ENCODE measurements around the gene SRC.

Gene SRC

GRCh38 chr20:37397954-37398749, 52.2 kb downstream of the SRC start:
- DNase-seq, result no peak

- DNase-seq, result no peak
Measured at GRCh38 chr20:37398750-37399621, 53.0 kb downstream of the SRC start.

DNA sequence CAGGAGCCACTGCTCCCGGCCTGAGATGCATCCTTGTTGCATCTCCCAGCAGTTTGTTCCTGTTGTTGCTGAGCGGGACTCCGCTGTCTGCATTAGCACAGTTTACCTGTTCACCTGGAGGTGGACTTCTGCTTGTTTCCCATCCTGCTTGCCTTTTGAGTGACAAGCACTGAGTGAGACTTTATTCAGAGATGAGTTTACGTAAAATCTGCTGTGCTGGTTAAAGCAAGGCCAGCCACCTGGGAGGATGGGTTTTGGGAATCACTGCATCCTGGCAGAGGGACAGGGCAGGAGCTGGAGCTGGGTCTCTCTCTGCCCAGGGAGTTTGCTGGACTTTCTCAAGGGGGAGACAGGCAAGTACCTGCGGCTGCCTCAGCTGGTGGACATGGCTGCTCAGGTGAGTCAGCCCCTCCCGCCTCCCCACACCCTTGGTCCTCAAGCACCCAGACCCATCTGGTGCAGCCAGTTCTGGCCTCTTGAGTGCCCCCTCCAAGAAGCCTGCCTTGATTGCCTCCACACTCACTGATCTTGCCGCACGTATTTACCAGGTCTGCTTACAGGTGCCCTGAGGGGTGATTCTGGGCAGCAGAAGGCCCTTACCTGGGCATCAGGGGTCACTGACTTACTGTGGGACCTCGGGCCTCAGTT, 55.5 kb downstream of the SRC start:
- DNase-seq, result no peak

DNA sequence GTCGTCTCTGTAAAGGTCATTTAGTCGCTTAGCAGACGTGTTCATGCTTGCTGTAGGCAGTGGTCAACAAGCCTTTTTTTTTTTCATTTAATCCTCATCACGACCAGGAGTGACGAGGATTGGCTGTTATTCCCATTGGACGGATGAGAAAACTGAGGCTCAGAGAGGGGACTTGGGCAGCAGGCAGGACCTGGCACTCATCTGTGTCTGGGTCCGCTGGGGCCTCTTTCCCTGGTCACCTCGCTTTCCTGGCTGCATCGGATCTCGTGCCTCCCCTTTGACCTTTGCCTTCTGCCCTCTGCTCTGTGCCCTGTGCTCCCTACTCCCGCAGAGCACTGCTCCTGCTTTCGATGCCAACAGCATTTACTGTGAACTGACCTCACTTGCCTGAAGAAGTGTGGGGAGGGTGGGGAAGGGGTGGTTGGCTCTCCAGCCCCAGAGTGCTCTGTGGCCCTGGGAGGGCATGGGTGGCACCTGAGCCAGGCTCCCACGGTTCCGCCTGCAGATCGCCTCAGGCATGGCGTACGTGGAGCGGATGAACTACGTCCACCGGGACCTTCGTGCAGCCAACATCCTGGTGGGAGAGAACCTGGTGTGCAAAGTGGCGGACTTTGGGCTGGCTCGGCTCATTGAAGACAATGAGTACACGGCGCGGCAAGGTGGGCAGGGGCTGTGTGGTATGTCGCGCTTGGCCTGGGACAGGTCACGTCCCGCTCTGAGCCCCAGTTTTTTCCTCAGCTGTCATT, 56.2 kb downstream of the SRC start:
- DNase-seq, result no peak

DNA sequence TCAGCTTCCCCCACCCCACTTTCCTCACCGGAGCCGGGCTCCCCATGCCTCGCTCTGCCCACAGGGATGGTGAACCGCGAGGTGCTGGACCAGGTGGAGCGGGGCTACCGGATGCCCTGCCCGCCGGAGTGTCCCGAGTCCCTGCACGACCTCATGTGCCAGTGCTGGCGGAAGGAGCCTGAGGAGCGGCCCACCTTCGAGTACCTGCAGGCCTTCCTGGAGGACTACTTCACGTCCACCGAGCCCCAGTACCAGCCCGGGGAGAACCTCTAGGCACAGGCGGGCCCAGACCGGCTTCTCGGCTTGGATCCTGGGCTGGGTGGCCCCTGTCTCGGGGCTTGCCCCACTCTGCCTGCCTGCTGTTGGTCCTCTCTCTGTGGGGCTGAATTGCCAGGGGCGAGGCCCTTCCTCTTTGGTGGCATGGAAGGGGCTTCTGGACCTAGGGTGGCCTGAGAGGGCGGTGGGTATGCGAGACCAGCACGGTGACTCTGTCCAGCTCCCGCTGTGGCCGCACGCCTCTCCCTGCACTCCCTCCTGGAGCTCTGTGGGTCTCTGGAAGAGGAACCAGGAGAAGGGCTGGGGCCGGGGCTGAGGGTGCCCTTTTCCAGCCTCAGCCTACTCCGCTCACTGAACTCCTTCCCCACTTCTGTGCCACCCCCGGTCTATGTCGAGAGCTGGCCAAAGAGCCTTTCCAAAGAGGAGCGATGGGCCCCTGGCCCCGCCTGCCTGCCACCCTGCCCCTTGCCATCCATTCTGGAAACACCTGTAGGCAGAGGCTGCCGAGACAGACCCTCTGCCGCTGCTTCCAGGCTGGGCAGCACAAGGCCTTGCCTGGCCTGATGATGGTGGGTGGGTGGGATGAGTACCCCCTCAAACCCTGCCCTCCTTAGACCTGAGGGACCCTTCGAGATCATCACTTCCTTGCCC, 57.4 kb downstream of the SRC start:
- DNase-seq, result no peak

GRCh38 chr20:37404461-37404890, 58.5 kb downstream of the SRC start:
- DNase-seq, result no peak

GRCh38 chr20:37405351-37405897, 59.5 kb downstream of the SRC start:
- DNase-seq, result no peak

DNA sequence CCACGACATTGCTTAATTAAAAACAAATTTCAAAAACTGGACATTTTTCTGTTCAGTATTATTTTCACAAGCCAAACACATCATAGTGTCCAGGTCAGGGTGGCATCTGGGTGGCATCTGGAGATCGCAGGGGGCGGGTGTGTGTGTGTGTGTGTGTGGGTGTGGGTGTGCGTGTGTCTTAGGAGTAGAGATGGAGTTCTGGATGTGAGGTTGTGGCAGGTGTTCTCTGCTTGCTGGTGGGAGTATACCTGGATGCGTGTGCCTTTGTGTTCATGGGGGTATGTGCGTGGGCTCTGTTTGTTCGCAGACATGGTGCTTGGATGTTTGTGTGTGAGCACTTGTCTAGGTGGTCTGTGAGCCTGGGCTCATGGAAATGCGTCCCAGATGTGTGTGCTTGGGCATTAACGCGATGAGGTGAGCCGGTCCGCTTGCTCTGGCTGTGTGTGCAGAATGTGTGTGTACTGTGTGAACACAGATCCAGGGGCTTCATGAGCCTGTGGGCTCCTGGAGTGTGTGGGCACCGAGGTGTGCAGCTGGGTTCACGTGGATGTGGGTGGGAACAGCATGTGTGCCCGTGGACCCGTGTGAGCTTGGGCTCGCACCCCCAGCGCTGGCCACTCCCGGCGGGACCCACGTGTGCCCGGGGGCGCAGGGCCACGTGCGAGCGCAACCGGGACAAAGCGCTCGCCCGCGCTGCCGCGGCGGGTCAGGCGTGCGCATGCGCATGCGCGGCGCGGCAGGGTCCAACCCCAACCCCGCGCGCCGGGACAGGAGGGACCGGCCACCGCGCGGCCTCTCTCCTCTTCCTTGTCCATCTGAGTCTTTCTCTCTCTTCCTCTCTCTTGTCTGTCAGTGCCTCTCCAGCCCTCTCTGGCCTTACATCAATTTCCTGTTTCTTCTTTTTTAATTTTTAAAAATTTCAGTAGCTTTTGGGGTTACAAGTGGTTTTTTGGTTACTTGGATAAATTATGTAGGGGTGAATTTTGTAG, 60.4 kb downstream of the SRC start:
- no peak for DNase-seq

DNA sequence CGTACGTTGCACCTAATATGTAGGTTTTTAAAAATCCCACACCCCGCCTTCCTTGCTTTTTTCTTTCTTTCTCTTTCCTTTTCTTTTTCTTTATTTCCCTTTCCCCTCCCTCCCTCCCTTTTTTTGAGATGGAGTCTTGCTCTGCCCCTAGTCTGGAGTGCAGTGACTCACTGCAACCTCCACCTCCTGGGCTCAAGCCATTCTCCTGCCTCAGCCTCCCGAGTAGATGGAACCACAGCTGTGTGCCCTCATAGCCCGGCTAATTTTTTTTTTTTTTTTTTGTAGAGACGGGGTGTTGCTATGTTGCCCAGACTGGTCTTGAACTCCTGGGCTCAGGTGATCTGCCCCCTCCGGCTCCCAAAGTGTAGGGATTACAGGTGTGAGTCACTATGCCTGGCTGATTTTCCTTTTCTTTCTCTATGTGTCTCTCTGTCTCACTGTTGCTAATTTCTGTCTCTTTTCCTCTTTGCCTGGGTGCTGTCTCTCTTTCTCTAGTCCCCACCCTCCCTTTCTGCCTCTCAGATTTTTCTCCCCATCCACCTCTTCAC, 61.2 kb downstream of the SRC start:
- DNase-seq, result no peak

GRCh38 chr20:37407573-37408002, 61.6 kb downstream of the SRC start:
- DNase-seq, result no peak

GRCh38 chr20:37408302-37409193, 62.6 kb downstream of the SRC start:
- DNase-seq, result no peak

- peak in 1 of 2 donors; percentile 25 for DNase-seq
Measured at GRCh38 chr20:37411408-37412219, 65.7 kb downstream of the SRC start.

DNA sequence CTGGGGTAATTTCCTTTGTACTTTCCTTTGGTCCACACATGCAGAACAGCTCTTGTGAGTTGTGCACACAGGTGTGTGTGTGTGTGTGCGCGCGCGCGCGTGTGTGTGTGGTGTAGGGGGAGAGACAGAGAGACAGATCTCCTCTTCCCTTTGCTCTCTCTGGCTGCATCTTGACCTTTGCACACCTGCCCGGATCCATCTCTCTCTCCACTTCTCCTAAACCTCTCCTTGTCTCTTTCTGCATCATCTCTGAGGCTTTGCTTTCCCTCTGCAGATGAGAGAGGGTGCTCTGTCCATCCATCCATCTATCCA, 67.0 kb downstream of the SRC start:
- DNase-seq, result no peak

DNA sequence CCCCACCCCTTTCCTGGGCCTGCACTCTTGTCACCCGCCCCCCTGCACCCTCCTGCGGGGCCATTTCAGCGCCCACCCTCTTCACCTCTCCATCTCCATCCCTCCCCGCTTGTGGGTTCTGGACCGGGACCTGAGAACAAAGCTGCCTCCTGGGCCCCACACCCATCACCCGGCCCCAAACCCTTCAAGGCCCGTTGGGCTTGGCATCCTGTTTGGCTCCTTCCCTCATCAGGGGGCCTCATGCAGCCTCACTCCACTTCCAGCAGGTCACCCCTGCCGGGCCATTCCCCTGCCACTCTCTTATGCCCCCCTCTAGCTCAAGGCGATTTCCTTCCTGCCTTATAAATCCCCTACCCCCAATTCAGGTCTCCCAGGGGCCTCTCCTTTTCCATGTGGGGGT, 67.4 kb downstream of the SRC start:
- no peak for DNase-seq

DNA sequence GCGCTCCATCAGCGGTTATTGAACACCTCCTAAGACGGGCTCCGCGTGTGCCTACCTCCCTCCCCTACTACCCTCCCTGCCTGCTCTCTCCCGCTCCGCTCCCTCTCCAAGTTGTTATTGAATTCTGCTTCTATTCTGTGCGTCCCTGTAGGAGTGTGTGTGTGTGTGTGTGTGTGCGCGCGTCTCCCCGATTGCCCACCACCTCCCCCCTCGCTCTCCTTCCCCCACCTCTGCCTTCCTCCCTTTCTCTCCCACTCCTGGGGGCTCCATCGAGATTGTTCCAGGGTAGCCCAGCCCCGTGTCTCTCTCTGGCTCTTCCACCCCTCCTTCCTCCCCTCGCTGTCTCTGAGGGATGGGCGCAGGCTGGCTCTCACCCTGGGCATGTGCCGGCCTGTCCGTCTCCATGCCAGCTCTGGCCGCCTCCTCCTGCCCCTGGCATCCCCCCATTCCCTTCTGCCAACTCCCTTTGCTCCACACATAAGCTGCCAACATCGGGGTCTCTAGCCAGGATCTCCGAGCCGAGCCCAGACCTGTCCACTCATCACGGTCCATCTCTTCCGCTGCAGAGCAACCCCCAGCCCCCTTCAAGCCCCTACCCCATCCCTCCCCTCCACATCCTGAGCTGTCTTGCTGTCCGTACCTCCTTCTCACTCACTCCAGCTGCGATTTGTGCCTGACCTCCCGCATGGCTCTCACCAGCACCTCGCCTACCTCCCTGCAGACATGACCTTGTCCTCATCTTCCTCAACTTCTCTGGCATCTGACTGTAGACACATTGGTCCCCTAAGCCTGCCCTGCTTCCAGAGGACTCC, 68.5 kb downstream of the SRC start:
- no peak for DNase-seq

DNA sequence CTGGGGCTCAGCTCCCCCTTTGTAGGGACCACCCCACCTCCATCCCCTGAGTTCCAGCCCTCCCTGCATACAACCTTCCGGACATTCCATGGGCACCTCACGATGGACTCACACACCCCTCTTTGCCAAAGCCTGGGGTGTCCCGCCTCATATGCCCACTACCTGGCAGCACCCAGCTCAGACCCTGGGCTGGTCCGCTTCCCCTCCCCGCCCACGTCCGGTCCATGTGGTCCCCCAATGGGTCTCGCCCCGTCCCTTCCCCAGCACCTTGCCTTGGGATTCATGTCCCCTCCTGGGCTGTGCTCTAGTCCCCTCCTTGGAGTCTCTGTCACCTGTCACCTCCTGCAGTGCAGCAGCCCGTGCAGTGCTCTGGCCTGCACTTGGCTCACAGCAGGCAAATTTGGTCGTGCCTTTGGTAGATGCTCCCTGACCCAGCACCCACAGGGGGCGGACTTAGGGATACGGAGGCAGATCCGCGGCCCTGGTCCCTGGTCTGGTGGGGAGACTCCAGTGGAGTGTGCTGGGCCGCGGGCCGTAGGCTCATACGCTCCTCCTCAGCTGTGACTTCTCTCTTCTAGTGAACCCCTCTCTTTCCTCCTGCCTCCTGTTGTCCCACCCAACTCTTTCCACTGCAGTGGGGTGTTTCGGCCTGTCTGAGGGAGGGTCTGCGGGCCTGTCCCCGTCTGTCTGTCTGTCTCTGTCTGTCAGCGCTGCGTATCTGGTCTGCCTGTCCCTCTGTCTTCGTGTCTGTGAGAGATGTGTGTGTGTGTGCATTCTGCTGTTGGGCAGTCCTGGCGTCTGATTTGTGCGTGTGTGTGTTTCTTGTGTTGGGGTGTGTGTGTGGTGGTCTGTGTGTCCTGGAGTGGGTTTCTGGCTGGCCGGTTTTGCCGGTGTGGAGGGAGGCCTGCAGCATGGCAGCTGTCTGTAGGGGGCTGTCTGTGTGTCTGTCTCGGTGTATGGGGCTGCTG, 69.5 kb downstream of the SRC start:
- DNase-seq, result no peak
